Activated CD4-positive, alpha-beta T cell treated with anti-CD3 and anti-CD28 coated beads, Interleukin-2, Interleukin-6, amounts not matched to agents 100 ng/mL and 50 ng/mL, durations not matched to agents 16 hours and 8 hours (primary cell): Measurements from ENCODE around the gene VIPR1.

Source experiments
- DNase-seq: peaks from one replicate; pipeline ENCODE4 v3.0.0-alpha.2; 2020

Gene VIPR1

GRCh38 chr3:42582474-42583070 lies 80.1 kb downstream of the VIPR1 start:
- DNase-seq, result no peak
